Inferior parietal cortex (tissue), 1 donor: ENCODE results near the gene NDST1.

ENCODE experiments used
- DNase-seq: peaks from one replicate; pipeline ENCODE4 v3.0.0-alpha.2; 2016; ENCODE audit errors: extremely low spot score

Gene NDST1

DNA sequence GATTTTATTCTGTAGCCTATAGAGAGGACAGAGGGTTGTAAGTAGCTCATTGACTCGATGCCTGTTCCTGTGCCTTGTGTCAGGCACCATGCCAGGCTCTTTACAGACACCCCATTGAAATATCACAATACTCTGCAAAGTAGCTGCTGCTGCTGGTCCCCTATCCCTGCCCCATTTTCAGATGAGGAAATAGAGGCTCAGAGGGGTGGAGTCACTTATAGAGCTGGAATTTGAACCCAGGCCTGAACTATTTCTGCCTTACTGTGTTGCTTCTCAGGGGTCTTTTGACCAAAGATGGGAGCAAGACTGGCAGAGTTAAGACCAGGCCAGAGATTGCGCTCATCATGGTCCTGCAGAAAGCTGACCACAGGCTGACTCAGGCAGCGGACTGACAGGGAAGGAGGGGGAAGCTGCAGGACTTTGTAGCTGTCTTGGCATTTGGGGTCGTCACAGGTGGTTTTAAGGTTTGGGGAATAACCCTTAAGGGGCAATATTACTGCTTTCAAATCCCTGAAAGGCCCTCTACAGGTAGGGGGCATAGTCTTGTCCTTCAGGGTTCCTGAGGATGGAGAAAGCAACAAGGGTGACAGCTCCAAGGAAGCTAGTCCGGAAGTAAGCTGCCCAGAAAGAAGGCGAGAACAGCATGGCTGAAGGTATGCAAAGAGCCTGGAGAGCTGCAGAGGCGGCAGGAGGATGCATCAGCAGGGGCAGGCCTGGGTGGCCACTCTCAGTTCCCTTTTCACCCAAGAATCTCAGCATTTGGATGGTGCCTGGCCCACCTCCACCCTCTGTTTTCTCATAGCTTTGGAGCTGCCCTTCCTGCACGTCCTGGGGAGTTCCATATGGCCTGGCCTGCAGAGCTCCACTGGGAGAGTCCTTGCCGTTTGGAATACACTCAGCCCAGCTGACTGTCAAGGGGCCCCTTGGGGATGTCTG lies 18.3 kb upstream of the NDST1 start:
- DNase-seq = peak; percentile 56

- no peak for DNase-seq
These were observed 17.6 kb upstream of the NDST1 start for GRCh38 chr5:150490296-150490669.

DNA sequence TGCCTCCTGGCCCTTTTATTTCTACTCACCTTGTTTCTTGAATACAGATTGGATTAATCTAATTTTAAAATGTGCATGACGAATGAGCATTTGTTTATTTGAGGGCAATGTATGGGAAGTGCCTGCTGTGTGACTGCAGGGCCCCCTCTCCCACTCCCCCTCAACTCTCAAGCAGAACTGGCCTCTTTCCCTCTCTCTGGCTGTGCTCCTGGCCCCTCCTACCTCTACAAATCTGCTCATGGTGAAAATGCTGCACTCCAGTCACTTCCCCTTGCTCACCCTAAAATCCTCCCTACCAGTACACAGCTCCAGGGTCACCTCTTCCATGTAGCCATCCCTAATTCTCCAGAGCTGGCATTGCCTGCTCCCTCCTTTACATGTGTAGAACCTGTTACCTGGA lies 17.2 kb upstream of the NDST1 start:
- DNase-seq = no peak

- no peak for DNase-seq
These were observed 16.1 kb upstream of the NDST1 start for GRCh38 chr5:150491876-150492275.

DNA sequence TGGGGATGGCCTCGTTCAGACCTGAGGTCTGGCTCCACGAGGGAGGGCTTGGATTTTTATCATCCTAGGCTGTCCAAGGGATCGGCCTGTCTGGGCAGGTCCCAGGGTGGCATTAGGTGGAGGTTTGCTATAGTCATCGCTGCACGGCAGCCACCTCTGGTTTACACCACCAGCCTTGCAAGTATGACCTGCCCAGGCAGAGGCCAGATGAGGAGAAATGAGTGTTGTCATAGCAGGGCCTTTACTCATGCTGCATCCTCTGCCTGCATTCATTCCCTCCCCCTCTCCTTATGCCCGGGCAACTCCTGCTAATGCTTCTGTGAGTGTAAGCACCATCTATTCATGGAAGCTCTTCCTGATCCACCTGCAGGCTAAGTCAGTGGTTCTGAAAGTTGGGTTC lies 15.3 kb upstream of the NDST1 start:
- no peak for DNase-seq

- no peak for DNase-seq
These were observed 11.8 kb upstream of the NDST1 start for GRCh38 chr5:150496098-150496497.

- DNase-seq = no peak
These were observed 11.4 kb upstream of the NDST1 start for GRCh38 chr5:150496534-150496933.

GRCh38 chr5:150497274-150497988 lies 10.5 kb upstream of the NDST1 start:
- DNase-seq = peak; percentile 56

DNA sequence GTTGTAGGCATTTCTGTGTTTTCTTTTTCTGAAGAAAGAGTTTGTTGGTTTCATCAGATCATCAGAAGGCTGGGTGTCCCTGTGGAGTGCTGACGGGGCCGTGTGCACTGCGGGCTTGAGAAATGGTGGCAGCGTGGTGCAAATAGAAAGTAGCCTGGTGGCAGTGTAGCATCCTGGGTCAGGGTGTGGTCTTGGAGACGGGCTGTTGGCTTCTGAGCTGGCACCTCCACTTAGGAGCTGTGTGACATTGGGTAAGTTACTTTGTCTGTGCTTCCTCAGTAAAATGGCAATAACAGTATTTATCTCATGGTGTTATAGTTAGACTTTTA lies 10.0 kb upstream of the NDST1 start:
- DNase-seq = no peak

DNA sequence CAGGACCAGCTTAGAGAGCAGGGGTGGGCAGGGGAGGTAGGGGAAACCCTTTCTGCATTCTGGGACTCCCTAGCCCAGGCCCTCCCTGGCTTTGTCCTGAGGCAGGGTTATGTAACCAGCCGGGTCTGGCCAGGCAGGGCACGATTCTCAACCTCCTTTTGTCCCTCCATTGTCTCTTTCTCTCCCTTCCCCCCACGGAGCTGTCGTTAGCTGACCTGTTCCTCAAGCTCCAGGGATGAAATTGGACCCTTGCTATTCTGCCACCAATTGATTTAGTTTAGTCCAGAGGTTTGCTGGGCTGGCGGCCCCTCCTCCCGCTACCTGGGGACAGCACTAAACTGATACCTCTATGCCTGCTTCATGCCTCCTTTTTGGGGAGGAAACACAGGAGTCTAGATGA lies 9.4 kb upstream of the NDST1 start:
- no peak for DNase-seq

GRCh38 chr5:150498971-150499370 lies 9.0 kb upstream of the NDST1 start:
- no peak for DNase-seq

GRCh38 chr5:150499437-150499956 lies 8.4 kb upstream of the NDST1 start:
- no peak for DNase-seq

GRCh38 chr5:150500328-150500841 lies 7.5 kb upstream of the NDST1 start:
- no peak for DNase-seq

DNA sequence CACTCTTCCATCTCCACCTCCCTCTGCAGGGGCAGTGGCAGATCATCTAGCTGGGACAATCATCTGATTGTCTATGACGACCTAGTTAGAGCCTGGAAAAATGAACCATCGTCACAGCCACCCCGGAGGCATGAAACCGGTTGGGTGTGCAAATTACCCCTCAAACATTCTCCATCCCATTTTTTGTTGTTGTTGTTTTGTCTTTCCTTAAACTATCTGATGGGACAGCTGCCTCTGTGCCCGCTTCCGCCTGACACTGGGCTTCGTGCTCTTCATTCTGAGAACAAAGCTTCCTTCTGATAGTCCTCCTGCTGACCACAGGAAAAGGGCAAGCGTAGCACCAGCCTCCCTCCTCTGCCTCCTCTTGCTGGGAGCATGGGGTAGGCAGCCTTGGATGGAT lies 7.0 kb upstream of the NDST1 start:
- DNase-seq = no peak

DNA sequence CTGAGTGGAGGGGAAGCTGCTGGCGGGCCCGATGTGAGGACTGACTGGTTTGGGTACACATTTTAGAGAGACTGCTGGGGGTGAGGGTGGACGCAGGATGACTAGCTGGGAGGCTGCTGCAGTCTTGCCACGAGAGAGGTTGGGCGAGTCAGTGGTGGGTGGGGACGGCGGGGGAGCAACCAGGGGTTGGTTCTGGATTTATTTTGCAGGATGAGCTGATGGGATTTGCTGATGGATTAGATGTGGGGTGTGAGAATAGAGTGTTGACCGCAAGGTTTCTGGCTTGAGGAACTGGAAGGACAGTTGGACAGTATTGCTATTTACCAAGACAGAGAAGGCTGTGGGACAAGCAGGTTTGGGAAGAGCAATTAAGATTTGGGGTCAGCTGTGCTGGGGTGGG lies 5.8 kb upstream of the NDST1 start:
- DNase-seq = no peak

GRCh38 chr5:150502847-150503246 lies 5.1 kb upstream of the NDST1 start:
- DNase-seq = no peak

GRCh38 chr5:150503386-150503785 lies 4.5 kb upstream of the NDST1 start:
- DNase-seq = no peak

- no peak for DNase-seq
These were observed 3.8 kb upstream of the NDST1 start for GRCh38 chr5:150503977-150504620.

DNA sequence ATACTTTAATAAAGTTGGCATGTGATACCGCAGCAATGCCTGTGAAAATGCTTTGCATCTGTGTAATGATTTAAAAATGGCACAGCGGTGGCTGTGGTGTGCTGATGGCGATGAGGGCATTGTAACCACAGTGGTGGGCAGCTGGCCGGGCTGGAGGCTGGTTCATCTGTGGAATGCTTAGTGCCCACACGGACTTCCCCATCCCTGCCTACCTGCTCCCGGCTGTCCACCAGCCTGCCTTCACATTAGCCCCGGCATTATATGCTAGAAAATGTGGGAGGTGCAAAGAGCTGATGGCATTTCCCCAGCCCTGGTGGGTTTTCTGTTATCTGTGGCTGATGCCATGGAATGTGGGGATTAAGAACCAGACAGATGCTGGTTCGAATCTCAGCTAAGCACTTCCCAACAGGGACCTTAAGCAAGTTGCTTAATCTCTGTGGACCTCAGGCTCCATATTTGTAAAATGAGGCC lies 2.9 kb upstream of the NDST1 start:
- no peak for DNase-seq

DNA sequence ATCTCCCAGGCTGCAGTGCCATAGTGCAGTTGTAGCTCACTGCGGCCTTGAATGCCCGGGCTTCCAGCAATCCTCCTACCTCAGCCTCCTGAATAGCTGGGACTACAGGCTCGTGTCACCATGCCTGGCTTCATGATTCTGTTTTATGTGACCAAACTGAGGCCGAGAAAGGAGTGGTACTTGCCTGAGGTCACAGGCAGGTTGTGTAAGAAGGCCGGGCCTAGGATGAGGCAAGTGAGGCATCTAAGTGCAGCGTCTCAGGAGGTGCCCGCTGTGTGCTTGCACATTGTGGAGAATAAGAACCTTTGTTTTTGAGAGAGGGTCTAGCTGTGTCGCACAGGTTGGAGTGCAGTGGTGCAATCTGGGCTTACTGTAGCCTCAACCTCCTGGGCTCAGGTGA lies 2.1 kb upstream of the NDST1 start:
- DNase-seq = no peak

DNA sequence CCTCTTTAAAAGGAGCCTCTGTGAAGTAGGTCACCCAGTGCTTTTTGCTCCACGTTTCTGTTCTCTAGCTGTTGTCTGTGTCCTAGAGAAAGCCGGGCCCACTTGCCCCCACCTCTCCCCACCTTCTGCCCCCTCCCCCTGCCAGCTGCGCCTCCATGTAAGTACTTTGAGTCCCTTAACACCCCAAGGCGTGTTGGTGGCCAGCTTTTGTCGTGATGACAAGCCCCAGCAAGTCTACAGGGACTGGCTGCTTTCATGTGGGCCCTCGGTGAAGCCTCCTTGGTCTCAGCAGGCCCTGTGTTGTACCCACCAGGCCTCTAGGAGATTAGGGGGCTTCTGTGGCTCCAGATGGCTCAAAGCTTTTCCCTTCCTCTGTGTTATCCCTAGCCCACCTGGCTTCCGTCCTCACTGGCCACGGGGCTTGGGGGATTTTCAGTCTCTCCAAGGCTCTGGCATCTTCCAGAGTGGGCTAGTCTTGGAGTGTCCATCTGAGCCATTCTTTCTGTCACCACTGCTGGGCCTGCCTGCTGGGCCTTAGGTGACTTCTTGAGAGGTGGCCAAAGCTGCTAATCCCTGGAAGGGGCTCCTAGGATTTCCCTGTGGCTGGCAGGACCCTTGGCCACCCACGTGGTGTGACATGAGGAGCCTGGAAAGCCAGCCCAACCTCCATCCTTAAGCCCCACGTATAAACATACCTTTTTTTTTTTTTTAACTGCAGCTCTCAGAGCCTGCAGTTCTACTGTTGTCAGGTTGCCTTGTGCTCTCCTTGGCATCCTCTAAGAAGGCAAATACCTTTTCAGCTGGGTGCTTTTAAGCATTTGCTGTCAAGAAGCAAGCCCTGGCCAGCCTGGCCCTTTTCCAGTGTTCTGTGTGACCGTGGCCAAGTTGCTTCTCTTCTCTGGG lies 1.1 kb upstream of the NDST1 start:
- DNase-seq = no peak
